ENCODE measurements around the gene OXSR1.
"Not testable (repeated sequence)": the region's sequence is repeated elsewhere in the genome, so short reads cannot be mapped to it uniquely, and the experiment has no call there.

OXSR1 gene

DNA sequence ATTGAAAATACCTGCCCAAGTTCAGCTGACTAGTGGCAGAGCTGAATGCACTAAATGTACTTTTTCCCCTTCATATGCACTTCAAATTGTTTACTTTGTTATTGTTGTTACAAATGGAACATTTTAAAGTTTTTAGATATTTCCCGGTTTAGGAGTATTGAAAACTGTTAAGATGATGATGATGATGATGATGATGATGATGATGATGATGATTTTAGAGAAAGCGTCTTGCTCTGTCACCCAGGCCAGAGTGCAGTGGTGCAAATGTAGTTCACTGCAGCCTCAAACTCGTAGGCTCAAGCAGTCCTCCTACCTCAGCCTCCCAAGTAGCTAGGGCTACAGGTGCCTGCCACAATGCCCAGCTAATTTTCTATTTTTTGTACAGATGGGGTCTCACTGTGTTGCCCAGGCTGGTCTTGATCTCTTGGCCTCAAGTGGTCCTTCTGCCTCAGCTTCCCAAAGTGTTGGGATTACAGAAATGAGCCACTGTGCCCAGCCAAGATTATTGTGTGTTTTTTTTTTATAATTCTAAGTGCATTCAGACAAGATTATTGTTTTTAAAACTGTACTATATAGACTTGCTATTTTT lies 54.4 kb downstream of the OXSR1 start:
- in situ Hi-C loops (cut with HindIII; ENCODE audit: low sequenced_read_pairs): loop anchor here (10.0 kb wide), 1 partner anchor 205 kb away; no protein-coding TSS in a partner anchor

DNA sequence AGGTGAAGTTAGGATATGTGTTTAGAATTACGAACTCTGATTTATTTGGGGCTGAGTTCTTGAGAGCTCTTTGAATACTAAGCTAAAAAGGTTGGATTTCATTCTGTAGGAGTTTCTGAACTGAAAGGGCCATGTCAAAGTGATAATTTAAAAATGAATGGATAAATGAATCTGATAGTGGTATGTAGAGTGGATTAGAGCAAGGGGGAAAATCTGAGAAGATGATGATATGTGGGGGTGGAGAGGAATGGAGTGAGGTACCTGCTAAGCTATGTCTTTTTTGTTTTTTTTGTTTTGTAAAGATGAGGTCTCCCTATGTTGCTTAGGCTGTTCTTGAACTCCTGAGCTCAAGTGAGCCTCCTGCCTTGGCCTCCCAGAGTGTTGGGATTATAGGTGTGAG lies 55.7 kb downstream of the OXSR1 start:
- in situ Hi-C loops (cut with HindIII; ENCODE audit: low sequenced_read_pairs): loop anchor here (10.0 kb wide), 1 partner anchor 206 kb away; no protein-coding TSS in a partner anchor

DNA sequence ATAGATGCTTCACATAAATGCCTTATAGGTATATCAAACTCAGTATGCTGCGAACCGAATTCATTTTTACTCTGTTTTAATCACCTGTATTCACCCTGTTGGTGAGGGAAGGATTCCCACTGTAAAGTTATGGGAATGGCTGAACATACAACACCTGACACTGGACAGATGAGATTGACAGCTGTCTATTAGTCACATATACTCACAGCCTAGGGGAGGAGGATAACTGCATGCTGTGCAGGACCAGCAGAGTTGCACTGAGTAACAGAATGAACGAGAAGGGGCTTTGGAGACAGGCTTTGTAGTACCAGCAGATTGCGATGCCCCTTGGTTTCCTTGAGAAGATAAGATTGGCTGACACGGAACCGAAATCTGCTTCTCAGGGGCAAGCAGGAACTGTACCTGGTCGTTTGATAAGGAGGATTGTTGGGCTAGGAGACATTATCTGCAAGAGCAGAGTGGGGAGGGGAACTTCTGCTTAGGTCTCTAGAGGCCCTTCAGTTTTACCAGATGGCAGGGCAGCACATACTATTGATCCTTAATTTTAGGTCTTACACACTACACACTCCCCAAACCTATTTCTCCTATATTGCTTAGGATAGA lies 56.8 kb downstream of the OXSR1 start:
- in situ Hi-C loops (cut with HindIII; ENCODE audit: low sequenced_read_pairs): loop anchor here (10.0 kb wide), 1 partner anchor 207 kb away; no protein-coding TSS in a partner anchor

DNA sequence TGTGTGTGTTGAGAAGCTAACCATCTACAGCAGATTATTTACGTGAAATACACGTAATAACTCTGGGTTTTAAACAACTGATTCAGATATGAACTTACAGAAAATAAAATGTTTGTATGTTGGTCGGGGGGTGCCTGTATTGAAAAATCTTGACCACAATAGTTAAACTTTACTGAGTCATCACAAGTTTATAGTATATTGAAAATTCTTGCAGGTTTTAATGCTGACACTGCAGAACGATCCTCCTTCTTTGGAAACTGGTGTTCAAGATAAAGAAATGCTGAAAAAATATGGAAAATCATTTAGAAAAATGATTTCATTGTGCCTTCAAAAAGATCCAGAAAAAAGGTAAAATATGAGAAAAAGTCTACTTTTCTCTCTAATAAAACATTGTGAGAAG lies 59.0 kb downstream of the OXSR1 start:
- in situ Hi-C loops (cut with HindIII; ENCODE audit: low sequenced_read_pairs): loop anchor here (10.0 kb wide), 1 partner anchor 210 kb away; no protein-coding TSS in a partner anchor

DNA sequence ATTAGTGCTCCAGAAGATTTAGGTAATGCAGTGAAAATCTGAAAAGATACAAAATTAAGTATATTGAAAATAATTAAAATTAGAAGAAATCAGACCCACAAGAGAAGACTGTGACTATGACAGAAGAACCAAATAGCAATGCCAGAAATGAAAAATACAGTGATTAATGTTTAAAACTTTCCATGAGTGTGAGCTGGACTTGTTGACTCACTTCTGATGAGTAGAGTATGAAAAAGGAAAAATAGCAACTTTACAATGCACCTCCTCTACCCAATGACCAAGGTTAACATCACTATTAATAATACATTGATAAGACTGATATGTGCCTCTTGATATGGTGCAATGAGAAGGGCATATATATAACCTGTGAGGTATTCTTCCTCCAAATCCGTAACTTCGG lies 60.9 kb downstream of the OXSR1 start:
- in situ Hi-C loops (cut with HindIII; ENCODE audit: low sequenced_read_pairs): loop anchor here (10.0 kb wide), 1 partner anchor 211 kb away; no protein-coding TSS in a partner anchor

DNA sequence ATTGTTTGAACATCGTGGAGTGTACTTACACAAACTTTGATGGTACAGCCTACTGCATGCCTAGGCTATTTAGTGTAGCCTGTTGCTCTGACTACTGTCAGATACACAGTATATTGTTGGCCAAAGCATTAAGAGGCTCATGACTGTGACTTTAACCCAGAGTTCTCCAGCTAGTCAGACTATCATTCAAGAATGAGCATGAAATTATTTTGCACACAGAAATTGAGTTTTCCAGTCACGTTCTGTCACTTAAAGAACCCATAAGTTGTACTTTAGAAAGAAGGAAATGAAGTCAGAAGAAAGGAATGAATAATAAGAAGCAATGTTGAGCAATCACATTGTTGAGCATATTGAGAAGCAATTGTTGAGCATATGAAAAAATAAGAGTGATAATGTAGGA lies 62.7 kb downstream of the OXSR1 start:
- in situ Hi-C loops (cut with HindIII; ENCODE audit: low sequenced_read_pairs): loop anchor here (10.0 kb wide), 1 partner anchor 213 kb away; no protein-coding TSS in a partner anchor

DNA sequence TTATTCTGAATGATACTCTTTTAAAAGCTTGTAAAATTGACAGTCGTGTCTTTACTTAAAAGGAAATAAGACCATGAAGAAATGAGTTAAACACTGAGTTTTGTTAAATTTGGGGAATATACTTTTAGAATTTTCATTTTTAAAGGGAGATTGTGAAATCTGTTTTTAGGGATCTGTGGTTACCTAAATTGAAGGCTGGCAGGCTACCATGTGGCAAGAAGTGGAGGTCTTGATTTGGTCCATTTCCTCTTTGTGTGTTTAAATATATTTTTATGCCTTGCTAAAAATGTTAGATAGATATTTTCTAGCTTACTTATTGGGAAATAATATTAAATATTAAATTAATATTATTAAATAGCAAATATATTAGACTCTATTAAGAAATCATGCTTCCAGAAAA lies 63.7 kb downstream of the OXSR1 start:
- in situ Hi-C loops (cut with HindIII; ENCODE audit: low sequenced_read_pairs): loop anchor here (10.0 kb wide), 1 partner anchor 214 kb away; no protein-coding TSS in a partner anchor

DNA sequence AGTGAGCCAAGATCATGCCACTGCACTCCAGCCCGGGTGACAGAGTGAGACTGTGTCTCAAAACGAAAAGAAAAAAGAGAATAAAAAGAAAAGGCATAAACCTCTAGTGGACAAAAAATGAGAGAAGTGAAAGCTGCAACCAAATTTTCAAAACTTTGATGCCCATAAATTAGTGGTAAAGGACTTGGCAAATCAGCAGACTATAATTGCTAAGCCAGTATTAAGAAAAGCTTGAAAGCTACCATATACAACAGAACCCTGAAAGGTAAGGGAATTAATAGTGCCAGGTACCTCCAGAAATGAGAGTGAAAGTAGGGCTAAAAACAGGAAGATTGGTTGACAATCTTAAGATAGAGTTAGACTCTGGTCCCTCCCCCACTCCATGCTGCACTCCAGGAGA lies 67.4 kb downstream of the OXSR1 start:
- in situ Hi-C loops (cut with HindIII; ENCODE audit: low sequenced_read_pairs): no loop called here

DNA sequence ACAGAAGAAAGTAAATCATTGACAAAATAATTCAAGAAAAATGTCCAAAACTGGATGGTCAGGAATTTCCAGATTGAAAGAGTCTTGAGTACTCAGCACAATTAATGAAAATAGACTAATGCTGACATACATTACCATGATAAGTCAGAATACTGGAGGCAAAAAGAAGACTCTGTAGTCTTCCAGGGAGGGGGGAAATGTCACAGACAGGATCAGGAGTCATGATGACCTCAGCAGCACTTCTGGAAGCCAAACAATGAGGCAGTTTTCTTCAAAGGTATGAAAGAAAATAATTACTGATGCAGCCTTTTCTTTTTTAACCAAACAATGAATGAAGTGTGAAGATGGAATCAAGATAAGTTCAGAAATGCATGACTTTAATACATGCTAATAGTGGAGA lies 70.1 kb downstream of the OXSR1 start:
- in situ Hi-C loops (cut with HindIII; ENCODE audit: low sequenced_read_pairs): no loop called here

DNA sequence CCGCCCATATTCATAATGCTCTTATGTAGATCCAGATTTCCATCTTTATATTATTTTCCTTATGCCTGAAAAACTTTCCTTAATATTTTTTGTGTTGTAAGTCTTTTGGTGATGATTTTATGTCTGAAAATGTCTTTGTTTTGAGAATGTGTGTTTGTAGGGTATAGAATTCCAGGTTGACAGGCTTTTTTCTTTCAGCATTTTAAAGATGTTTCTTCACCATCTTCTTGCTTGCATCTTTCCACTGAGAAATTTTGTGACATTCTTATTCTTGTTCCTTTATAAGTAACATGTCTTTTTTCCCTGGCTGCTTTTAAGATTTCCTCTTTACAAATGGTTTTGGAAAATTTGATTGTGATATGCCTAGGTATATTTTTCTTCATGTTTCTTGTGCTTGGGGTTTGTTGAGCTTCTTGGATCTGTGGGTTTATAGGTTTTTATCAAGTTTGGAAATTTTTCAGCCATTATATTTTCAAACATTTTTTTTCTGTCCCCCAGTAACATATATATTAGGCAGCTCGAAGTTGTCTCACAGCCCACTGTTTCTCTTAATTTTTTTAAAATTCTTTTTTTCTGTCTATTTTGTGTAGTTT lies 73.2 kb downstream of the OXSR1 start:
- in situ Hi-C loops (cut with HindIII; ENCODE audit: low sequenced_read_pairs): no loop called here

DNA sequence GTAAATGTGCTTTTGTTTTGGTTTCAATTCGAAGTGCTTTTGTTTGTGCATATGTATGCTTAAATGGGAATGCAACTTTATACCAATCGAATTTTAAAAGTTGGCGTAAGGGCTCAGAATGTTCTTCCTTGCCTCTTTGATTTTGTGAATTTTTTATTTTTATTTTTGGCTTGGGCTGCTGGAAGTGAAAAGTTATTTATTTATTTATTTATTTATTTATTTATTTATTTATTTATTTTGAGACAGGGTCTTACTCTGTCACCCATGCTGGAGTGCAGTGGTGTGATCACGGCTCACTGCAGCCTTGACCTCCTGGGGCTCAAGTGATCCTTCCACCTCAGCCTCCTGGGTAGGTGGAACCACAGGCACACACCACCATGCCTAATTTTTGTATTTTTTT lies 77.5 kb downstream of the OXSR1 start:
- in situ Hi-C loops (cut with HindIII; ENCODE audit: low sequenced_read_pairs): not testable (repeated sequence)

DNA sequence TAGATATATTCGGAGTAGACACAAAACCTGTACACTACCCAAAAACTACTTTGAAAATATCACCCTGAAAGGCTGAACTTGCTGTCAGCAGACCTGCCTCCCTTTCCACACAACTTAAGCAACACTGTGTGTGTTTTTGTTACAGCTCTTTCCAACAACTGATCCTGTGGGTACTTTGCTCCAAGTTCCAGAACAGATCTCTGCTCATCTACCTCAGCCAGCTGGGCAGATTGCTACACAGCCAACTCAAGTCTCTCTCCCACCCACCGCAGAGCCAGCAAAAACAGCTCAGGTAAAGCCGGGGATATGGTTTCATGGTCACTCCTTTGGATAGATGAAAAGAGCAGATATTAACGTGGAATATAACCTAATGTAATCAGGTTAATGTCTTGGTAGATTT lies 80.6 kb downstream of the OXSR1 start:
- in situ Hi-C loops (cut with HindIII; ENCODE audit: low sequenced_read_pairs): no loop called here

DNA sequence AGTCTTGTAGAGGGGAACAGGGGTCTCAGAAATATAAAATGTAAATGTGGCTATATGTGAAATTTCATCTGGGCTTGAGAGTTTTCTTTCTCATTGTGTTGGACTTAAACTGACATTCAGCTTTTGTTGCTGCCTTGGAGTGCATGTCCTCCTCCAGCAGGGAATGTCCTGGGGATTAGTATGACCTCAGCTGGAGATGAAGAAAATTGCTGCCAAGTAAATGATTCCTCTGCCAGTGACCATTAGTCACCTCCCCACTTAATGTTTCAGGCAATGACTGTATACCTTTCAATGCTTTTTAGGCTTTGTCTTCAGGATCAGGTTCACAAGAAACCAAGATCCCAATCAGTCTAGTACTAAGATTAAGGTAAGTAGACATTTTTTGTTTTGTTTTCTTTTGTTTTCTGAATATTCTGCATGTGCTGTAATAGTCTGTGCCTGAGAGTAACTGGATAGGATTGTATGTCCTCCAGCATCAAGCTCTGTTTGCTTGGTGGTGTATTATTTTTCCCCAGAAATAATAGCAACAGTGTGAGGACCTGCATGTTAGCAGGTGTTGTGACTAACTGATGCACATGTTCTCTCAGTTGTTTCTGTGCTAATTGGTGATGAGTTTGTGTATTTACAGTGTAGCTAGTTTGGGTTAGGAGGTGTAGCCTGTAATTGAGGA lies 82.2 kb downstream of the OXSR1 start:
- in situ Hi-C loops (cut with HindIII; ENCODE audit: low sequenced_read_pairs): no loop called here

DNA sequence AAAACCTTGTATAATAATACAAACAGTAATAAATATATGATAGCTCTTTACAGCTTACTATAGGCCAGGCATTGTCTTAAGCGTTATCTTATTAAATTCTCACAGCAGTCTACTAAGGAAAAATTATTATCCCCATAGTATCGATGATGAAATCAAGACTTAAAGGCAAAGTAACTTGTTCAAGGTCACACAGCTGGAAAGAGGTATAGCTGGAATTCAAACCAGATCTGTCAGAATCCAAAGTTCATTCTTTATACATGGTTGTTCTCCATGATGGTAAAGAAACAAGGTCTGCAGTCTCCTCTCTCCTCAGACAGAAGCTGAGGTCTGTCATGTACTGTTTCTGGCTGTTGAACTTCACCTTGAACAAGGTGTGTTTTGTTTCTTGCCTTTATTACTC lies 84.9 kb downstream of the OXSR1 start:
- in situ Hi-C loops (cut with HindIII; ENCODE audit: low sequenced_read_pairs): no loop called here

DNA sequence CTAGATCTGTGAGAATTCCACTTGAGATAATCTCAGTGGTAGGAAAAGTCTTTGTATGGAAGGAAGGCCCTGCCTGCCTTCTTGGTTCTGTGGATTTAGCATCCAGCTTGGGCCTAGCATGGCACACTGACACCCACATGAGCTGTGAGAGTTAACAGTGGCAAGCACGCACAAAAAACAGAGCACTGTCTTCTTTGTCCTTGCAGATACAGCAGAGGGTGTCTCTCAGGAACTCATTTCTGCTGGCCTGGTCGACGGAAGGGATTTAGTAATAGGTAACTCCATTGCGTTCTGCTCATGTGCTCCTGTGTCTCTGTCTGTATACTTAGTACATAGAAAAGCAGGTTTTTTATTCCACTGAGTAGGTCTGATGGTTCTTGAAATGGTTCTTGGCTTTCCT lies 85.9 kb downstream of the OXSR1 start:
- in situ Hi-C loops (cut with HindIII; ENCODE audit: low sequenced_read_pairs): no loop called here

DNA sequence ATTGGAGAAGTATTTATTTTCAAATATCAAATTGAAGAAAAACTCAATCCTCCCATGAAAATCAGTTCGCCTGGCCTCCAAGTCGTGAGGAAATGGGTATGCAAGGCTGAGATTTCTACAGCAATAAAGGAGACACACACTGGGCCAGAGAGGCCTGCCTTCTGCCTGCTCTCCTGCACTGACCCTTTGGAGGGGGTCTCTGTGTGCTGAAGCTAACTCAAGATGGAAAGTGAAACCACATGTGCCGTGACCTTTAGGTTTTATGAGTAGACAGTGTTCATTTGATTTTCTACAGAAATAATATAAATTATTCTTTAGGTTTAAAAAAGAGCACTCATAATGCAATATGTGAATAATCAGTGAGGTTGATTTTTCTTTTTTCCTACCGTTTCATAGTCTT lies 88.4 kb downstream of the OXSR1 start:
- in situ Hi-C loops (cut with HindIII; ENCODE audit: low sequenced_read_pairs): no loop called here

DNA sequence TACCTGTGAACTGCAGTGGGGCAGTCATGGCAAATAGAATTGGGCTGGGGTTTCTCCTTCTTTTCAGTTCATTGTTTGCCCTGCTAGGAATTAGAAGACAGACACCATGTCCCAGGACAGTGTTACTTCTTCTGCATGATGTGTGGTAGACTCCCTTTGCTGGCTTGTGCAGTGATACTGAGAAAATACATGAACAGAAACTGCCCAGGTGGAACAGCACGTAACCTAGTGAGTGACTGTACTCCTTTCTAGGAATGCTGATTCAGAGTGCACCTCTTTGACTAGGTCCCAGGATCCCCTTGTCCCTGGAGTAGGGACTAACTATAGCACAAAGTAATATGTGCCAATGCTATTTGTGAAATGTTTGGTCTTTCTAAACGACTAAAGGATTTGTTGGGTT lies 89.5 kb downstream of the OXSR1 start:
- in situ Hi-C loops (cut with HindIII; ENCODE audit: low sequenced_read_pairs): no loop called here

DNA sequence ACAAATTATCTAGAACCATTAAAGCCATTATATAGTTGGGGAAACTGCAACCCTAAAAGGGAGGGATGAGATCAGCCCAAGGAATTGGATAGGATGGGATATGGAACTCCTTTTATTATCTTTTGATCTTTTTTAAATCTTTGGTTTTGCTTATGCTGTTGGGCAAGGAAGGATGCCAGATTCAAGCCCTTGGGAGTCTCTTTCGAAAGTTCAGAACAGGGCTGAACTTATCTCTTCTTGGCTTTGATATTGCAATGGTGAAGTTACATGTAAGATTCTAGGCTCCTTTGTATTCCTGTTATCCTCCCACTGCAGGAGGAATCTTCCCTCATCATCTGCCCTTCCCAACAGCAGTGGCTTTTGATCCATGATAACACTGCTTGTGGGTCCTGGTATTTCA lies 90.3 kb downstream of the OXSR1 start:
- in situ Hi-C loops (cut with HindIII; ENCODE audit: low sequenced_read_pairs): no loop called here

DNA sequence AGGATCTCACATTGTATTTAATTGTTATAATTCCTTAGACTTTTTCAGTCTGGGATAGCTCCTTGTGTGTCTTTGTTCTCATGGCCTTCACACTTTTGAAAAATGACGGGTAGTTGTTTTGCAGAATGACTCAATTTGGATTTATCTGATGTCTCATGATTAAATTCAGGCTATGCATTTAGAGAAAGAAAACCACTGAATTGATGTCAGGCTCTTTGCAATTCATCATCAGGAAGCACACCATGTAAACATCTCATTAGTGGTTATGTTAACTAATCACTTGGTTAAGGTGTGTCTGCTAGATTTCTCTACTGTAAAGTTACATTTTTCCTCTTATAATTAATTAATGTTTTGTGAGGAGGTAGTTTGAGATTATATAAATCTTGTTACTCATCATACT lies 92.2 kb downstream of the OXSR1 start:
- in situ Hi-C loops (cut with HindIII; ENCODE audit: low sequenced_read_pairs): no loop called here

DNA sequence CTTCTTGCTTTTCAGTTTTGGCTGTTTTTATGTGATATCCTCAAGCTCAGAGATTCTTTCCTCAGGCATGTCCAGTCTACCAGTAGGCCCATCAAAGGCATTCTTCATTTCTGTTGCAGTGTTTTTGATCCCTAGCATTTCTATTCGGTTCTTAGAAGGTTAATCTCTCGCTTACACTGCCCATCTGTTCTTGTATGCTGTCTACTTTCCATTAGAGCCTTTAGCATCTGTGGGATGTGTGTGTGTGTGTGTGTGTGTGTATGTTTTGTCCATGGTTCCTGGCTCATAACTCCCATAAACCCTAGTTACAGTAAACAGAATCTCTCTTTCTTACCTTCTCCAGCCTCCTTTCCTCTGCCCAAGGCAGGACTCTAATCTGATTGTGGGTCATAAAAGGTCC lies 95.1 kb downstream of the OXSR1 start:
- in situ Hi-C loops (cut with HindIII; ENCODE audit: low sequenced_read_pairs): no loop called here

DNA sequence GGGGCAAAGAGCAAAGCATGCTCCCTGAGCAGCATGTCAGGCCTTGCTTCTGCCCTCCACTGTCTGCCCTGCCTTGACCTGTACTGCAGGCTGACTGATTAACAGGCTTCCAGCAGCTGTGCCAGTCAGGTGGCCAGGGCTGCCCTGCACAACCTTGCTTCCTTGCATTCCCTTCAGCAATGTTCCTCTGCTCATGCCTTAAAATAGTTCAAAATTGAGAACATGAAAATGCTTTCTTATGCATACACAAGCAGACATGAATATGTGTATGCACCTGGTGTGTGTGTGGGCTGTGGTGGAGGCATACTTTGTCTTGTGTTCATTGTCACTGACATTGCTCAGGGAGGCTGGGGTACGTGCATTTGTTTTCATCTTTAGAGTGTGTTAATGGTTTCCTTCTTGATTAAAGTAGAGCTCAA lies 99.0 kb downstream of the OXSR1 start:
- in situ Hi-C loops (cut with HindIII; ENCODE audit: low sequenced_read_pairs): no loop called here

DNA sequence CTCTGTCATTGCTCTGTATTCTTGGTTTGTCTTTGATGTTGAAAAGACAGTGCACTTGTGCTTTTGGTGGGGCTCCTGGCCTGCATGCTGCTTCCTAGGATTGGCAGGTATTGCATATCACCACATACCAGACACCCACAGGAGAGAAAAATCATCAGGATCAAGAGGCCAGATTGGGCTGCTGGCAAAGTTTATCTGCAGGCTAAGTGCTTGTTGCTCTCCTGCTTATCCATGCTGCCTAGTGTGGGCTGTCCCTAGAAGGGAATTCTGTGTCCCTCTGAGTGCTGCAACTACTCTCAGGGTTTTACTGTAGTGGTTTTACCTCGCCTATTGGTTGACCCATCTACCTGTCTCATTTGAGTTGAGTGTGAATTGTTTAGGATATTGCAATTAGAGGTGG lies 99.4 kb downstream of the OXSR1 start:
- in situ Hi-C loops (cut with HindIII; ENCODE audit: low sequenced_read_pairs): no loop called here
